NCI-H187 (cell line): ENCODE measurements around the gene AGR3.

ENCODE experiments used
- DNase-seq, 2 experiments: peaks; one replicate each; lab custom pipeline; 2025; lab: John Stamatoyannopoulos, UW

Gene AGR3

DNA sequence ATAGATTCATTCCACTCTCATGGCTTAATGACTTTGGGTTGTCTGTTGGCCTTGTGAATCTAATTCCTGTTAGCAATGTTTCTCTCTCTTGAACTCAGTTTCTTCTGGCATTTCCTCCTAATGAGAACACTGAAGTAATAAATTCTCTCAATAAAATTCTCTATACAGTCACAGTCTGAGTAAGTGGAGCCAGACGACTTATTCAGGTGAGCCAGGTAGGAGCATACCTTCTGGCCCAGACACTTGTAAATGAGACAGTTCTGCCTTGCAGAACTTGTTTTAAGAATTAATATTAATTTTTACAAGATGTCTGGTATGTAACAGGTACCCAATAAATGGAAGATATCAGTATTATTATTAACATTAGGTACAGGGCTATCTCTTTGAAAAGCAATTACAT, 48.4 kb downstream of the AGR3 start:
- no peak for DNase-seq

DNA sequence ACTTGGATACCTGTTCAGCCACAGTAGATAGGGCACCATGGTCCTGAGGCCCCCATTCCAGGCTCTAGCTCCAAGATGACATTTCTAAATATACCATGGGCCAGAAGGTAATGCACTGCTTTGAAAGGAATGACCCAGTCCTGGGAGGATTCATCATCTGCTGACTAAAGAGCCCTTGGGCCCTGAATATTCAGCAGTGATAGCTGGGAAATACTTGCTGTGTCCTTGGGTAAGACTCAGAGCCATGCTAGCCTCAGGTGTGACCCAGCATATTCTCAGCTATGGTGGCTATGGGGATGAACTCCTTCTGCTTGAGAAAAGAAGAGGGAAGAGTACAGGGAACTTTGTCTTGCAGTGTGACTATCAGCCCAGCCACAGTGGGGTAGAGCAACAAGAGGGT, 55.7 kb downstream of the AGR3 start:
- no peak for DNase-seq

DNA sequence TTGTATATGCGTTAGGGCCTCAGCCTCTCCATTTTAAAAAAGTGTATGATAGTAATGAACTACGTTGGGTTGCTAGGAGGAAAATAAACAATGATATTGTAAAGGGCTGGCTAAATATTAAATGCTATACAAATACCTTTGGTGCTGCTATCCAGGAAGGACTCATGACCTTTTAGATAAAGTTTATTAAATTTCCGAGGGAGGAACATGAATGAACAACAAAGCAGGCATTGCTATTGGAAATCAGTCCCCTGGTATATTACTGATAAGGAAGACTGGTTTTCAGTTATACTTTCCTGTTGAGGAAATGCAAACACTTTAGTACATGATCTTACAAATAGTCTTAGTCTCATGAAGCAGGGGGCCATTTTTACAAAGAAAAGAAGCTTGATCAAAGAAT, 59.8 kb downstream of the AGR3 start:
- no peak for DNase-seq

DNA sequence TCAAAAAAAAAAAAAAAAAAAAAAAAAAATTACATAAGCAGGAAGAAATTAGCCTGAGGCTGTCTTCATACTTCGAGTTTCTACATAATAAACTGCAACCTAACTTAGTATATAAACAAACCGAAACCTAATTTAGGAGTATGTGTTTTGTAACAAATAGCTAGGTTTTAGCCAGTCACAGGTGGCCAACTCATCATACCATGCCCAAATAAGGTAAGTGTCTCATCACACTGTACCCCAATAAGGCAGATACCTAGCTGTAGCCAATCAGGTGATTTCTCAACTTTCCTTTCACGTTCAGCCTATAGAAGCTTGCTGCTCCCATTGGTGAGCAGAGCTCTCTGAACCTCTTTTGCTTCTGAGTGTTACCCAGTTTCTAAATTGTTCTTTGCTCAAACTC, 63.1 kb downstream of the AGR3 start:
- DNase-seq: no peak

DNA sequence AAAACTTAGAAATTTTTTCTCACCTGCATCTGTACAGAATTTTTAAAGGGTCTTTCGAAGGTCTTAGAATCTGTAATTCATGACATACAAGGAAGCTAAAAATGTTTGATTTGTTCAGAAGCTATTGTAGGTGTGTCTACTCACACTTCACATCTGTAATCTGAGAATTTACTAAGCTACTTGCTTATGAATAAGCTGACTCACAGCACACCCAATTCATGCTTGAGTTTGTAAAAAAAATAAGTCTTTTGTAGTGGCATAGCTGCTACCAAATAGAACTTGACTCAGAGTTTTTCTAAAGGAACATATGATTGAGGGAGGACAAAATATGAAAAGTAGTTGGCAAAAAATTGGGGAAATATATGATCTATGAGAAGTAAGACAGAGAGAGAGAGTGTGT, 64.2 kb downstream of the AGR3 start:
- DNase-seq: no peak

- DNase-seq: no peak
Measured at GRCh38 chr7:16816824-16817223, 65.0 kb downstream of the AGR3 start.

GRCh38 chr7:16815001-16815400, 66.8 kb downstream of the AGR3 start:
- no peak for DNase-seq

DNA sequence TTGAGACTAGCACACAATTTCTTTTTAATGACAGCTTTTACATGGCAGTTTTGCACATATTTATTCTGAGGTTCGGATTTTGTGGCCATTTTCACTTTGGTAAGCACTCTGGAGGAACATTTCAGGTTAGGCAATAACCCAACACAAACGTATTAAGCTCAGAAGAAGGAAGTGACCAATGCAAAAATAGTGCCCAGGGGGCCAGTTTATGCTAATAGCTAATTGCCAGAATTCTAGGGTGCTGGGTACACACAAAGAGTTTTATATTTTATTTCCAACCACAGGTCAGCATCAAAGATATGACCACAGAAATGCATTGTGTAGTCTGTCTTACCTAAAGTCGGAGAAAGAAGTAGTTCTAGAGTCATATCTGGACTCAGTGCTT, 68.6 kb downstream of the AGR3 start:
- no peak for DNase-seq

DNA sequence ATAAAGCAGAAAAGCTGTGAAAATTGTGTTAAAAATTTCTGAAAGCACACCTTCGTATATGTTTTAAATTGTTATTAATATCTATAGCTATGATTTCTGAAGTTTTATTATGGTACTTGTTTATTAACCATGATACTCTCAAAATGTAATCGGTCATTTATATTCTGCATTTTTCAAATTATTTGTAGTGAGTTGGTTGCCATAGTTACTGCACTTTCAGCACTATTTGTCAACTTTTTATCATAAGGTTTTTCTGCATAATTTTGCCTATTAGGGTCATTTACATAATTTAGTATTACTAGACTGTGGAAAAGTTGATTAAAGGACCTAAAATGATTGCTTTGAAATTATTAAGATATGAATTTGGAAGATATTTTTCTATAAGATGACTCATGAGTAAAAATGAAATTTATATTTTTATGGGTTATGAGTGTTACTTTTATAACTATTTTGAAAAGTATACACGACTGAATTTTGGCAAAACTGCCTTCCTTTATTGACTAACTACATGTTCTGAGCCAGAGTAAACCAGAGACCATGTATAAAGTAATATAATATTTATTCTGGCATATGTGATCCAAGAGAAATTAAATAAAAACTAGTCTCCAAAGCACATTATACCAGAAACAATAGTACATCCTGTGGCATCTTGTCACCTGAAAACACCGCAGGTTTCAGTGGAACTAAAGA, 69.1 kb downstream of the AGR3 start:
- no peak for DNase-seq

- DNase-seq: no peak
Measured at GRCh38 chr7:16811551-16811950, 70.2 kb downstream of the AGR3 start.

GRCh38 chr7:16810573-16810972, 71.2 kb downstream of the AGR3 start:
- DNase-seq: no peak

GRCh38 chr7:16810112-16810511, 71.7 kb downstream of the AGR3 start:
- no peak for DNase-seq
